ENCODE results near the gene LIF.
"Not testable (repeated sequence)": the region's sequence is repeated elsewhere in the genome, so short reads cannot be mapped to it uniquely, and the experiment has no call there.

LIF gene

GRCh38 chr22:30241576-30242371 is 4.8 kb downstream of the LIF start:
- DNase-seq = no peak

GRCh38 chr22:30240541-30241417 is 5.8 kb downstream of the LIF start:
- no peak for DNase-seq

- no peak for DNase-seq
Measured at GRCh38 chr22:30239488-30240405, 6.8 kb downstream of the LIF start.

- peak; percentile 75 for DNase-seq
Measured at GRCh38 chr22:30238661-30239487, 7.7 kb downstream of the LIF start.

GRCh38 chr22:30238136-30238535 is 8.4 kb downstream of the LIF start:
- DNase-seq = no peak

- no peak for DNase-seq
Measured at GRCh38 chr22:30236875-30237274, 9.7 kb downstream of the LIF start.

GRCh38 chr22:30235687-30236170 is 10.8 kb downstream of the LIF start:
- peak; percentile 92 for DNase-seq

- DNase-seq = peak; percentile 87
Measured at GRCh38 chr22:30234786-30235470, 11.6 kb downstream of the LIF start.

GRCh38 chr22:30234325-30234724 is 12.2 kb downstream of the LIF start:
- not testable (repeated sequence) for DNase-seq

GRCh38 chr22:30233582-30233981 is 13.0 kb downstream of the LIF start:
- DNase-seq = no peak

- DNase-seq = no peak
Measured at GRCh38 chr22:30232716-30233218, 13.8 kb downstream of the LIF start.

- no peak for DNase-seq
Measured at GRCh38 chr22:30230787-30231461, 15.6 kb downstream of the LIF start.

- no peak for DNase-seq
Measured at GRCh38 chr22:30230330-30230729, 16.2 kb downstream of the LIF start.

- peak; percentile 88 for DNase-seq
Measured at GRCh38 chr22:30228509-30229359, 17.8 kb downstream of the LIF start.

- no peak for DNase-seq
Measured at GRCh38 chr22:30227438-30228228, 18.9 kb downstream of the LIF start.

GRCh38 chr22:30226192-30226832 is 20.2 kb downstream of the LIF start:
- peak; percentile 89 for DNase-seq

- no peak for DNase-seq
Measured at GRCh38 chr22:30225220-30225927, 21.2 kb downstream of the LIF start.

Data from islet precursor cell (in vitro differentiated cells).